ENCODE results near the gene CPA5.

DNA sequence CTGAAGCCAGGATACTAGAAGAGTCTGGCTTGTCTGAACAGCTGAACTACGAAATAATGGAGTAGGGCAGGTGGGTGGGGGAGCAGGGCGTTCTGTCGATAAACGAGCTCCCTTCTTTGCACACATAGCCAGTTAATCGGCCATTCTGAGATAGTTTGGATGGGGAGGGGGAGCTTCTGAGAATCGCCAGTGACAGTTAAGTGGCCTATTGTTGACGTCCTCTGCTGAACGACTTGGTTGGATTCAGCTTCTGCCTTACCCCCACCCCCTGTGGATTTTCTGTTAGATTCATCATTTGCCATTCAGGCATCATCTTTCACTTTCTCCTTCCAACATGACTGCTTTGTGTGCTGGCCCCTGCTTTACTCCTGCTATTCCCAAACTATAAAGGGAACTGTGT lies 520 bp downstream of the CPA5 start:
- TF ChIP-seq CTCF (IDR thresholded peaks at IDR 0.05; ENCODE audit: borderline replicate concordance, extremely low read depth, low read length, poor library complexity, severe bottlenecking) (no peak), EZH2 (IDR thresholded peaks at IDR 0.05; ENCODE audit: borderline replicate concordance, low read depth, low read length, severe bottlenecking) (no peak)
